ENCODE measurements around the gene KRTAP4-1.
"Not testable (repeated sequence)": the region's sequence is repeated elsewhere in the genome, so short reads cannot be mapped to it uniquely, and the experiment has no call there.

Gene KRTAP4-1

DNA sequence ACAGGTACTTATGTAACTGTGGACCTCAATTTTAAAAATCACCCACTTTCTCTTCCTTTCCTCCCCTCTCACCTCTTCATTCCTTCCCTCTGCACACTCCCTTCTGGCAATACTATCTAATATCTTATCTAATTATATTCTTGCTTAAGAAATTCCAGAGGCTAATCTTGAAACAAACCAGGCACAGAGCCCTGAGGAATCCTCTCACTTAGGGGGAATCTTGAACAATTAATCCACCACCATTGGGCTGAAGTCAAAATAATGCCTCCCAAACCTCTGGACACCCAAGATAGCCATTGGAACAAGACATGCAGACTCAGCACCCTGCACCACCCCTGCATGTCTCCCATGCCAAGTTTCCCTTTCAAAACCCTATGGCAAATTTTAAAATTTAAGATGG is 43.4 kb downstream of the KRTAP4-1 start:
- H3K9me3 ChIP-seq (ENCODE audit: insufficient read depth, low read depth, low read length): peaks cover 18% of the 10 kb centered on the region
- H3K27me3 ChIP-seq (ENCODE audit: insufficient read depth, low read length): no peaks in the 10 kb centered on the region
- H3K9ac ChIP-seq (ENCODE audit: low read depth, low read length): no peak overlapping the region
- H3K4me1 ChIP-seq (ENCODE audit: insufficient read depth, low read length): no peaks in the 10 kb centered on the region
- no peaks in the 10 kb centered on the region for H3K36me3 ChIP-seq (ENCODE audit: insufficient read depth, low read depth, low read length)
- no peak overlapping the region for H3K4me3 ChIP-seq (ENCODE audit: low read length)
- H3K27ac ChIP-seq (ENCODE audit: low read length): no peak overlapping the region

DNA sequence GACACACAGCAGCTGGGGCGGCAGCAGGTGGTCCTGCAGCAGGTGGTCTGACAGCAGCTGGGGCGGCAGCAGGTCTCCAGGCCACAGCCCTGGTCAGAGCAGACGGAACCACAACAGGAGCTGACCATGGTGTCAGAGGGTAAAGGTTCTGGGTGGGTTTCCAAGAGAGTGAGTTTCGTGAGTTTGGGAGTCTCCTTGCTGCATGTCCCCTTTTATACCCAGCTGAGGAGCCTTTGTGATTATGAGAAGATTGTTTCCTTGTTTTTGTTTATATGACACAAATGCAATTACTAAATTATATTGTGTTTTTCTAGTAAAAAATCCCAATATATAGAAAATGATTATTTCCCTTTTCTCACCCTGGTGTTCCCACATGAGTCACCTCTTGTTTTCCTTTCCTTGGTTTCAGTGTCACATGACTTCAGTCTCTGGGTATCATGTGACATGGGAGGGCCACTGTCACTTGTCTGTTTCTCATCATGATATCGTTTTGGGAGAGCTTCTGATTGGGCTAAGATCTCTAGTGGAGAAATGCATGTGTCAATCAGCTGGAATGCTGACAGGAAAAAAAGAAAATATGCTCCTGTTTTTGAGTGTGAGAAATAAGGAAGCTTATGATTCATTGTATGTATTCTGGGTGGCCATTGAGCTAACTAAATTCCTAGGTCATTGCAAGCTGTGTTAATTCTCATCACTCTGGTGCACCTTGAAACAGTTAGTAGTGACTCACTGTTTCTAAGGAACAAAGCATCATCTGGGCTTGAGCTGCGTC is 44.2 kb downstream of the KRTAP4-1 start, which contains the start of gene KRTAP4-6:
Gene KRTAP4-6 (minus strand): TSS at position 185 of the 772 bp plus-strand sequence. CDS start 57 bp downstream, at position 128.
- H3K36me3 ChIP-seq (ENCODE audit: insufficient read depth, low read depth, low read length): no peaks in the 10 kb centered on the region
- H3K27ac ChIP-seq (ENCODE audit: low read length): no peak within 1 kb of the TSS
- H3K9ac ChIP-seq (ENCODE audit: low read depth, low read length): no peak within 1 kb of the TSS
- H3K9me3 ChIP-seq (ENCODE audit: insufficient read depth, low read depth, low read length): peaks cover 18% of the 10 kb centered on the region
- no peaks in the 10 kb centered on the region for H3K4me1 ChIP-seq (ENCODE audit: insufficient read depth, low read length)
- H3K4me3 ChIP-seq (ENCODE audit: low read length): no peak within 1 kb of the TSS
- H3K27me3 ChIP-seq (ENCODE audit: insufficient read depth, low read length): no peaks in the 10 kb centered on the region

DNA sequence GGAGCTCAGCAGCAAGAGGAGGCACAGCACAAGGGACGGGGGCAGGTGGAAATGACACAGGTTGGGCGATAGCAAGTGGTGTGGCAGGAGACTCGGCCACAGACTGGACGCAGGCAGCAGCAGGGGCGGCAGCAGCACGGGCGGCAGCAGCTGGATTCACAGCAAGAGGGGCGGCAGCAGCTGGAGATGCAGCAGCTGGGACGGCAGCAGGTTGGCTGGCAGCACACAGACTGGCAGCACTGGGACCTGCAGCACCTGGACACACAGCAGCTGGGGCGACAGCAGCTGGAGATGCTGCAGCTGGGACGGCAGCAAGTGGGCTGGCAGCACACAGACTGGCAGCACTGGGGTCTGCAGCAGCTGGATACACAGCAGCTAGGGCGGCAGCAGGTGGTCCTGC is 44.8 kb downstream of the KRTAP4-1 start:
- H3K9ac ChIP-seq (ENCODE audit: low read depth, low read length); H3K36me3 ChIP-seq (ENCODE audit: insufficient read depth, low read depth, low read length); H3K4me3 ChIP-seq (ENCODE audit: low read length); H3K27ac ChIP-seq (ENCODE audit: low read length); H3K4me1 ChIP-seq (ENCODE audit: insufficient read depth, low read length); H3K27me3 ChIP-seq (ENCODE audit: insufficient read depth, low read length): not testable (repeated sequence)
- peaks cover 18% of the 10 kb centered on the region for H3K9me3 ChIP-seq (ENCODE audit: insufficient read depth, low read depth, low read length)

Measured in iPS-20b (cell line).